ENCODE results near the gene NTNG2. TPM values are rescaled to one million over a fixed set of nuclear protein-coding genes. Genes with fewer than 3 reads are reported as not detected.

Gene NTNG2
- total RNA-seq, 8 experiments from 2014 or later: 0.59 to 5.3 (median 2.1) TPM

GRCh38 chr9:132224645-132225044, 62.8 kb downstream of the NTNG2 start:
- in situ Hi-C loops (cut with MboI; ENCODE audit: low pct_unique_long_range_greater_than_20kb in 2 of 9, low sequenced_read_pairs in 9 of 9, unreplicated experiment in 9 of 9): loop anchor here in 2 of 9 experiments (25.0 kb wide), 1 partner anchor 462 kb away; no protein-coding TSS in a partner anchor
- peaks cover 7 to 14% of the 10 kb centered on the region in 2 donors for H3K4me1 ChIP-seq (replicated peaks in 1 of 2)
- H3K27ac ChIP-seq: no peak overlapping the region
- 50 to 100% (median 80%) methylated on average over 1 to 3 of the region's 3 CpGs; no CpG with 5 or more reads in 1 of the 10 experiments for WGBS, 10 experiments
- no peak for ATAC-seq (replicated peaks in 6 of 8)
- no peak overlapping the region for H3K4me3 ChIP-seq

GRCh38 chr9:132226571-132227430, 64.9 kb downstream of the NTNG2 start:
- WGBS, 10 experiments: 60 to 100% (median 94%) methylated on average over 1 to 16 of the region's 34 CpGs; no CpG with 5 or more reads in 3 of the 10 experiments
- Histone ChIP-seq H3K27ac (no peak overlapping the region), H3K4me3 (no peak overlapping the region), H3K4me1 (replicated peaks in 1 of 2) (peaks cover 14 to 21% of the 10 kb centered on the region in 2 donors)
- in situ Hi-C loops (cut with MboI; ENCODE audit: low pct_unique_long_range_greater_than_20kb in 2 of 9, low sequenced_read_pairs in 9 of 9, unreplicated experiment in 9 of 9): loop anchor here in 2 of 9 experiments (25.0 kb wide), 1 partner anchor 464 kb away; no protein-coding TSS in a partner anchor
- ATAC-seq (replicated peaks in 6 of 8): no peak

GRCh38 chr9:132228062-132228461, 66.2 kb downstream of the NTNG2 start:
- WGBS, 10 experiments: 57 to 83% (median 67%) methylated on average over 1 to 6 of the region's 12 CpGs; no CpG with 5 or more reads in 4 of the 10 experiments
- in situ Hi-C loops (cut with MboI; ENCODE audit: low pct_unique_long_range_greater_than_20kb in 2 of 9, low sequenced_read_pairs in 9 of 9, unreplicated experiment in 9 of 9): loop anchor here in 2 of 9 experiments (25.0 kb wide), 1 partner anchor 466 kb away; no protein-coding TSS in a partner anchor
- H3K4me1 ChIP-seq (replicated peaks in 1 of 2): peaks cover 14 to 21% of the 10 kb centered on the region in 2 donors
- ATAC-seq (replicated peaks in 6 of 8): no peak
- H3K27ac ChIP-seq: no peak overlapping the region
- H3K4me3 ChIP-seq: no peak overlapping the region

GRCh38 chr9:132230605-132231004, 68.7 kb downstream of the NTNG2 start:
- H3K4me1 ChIP-seq (replicated peaks in 1 of 2): peaks cover 7% of the 10 kb centered on the region in 2 donors
- in situ Hi-C loops (cut with MboI; ENCODE audit: low pct_unique_long_range_greater_than_20kb in 2 of 9, low sequenced_read_pairs in 9 of 9, unreplicated experiment in 9 of 9): loop anchor here in 2 of 9 experiments (25.0 kb wide), 1 partner anchor 468 kb away; no protein-coding TSS in a partner anchor
- no peak overlapping the region for H3K27ac ChIP-seq
- 100% methylated on average over 1 of the region's 4 CpGs; no CpG with 5 or more reads in 9 of the 10 experiments for WGBS, 10 experiments
- no peak overlapping the region for H3K4me3 ChIP-seq
- peak in 4 of 8 experiments; percentile 20 to 56 (median 36) for ATAC-seq (replicated peaks in 6 of 8)

- H3K4me3 ChIP-seq: no peak overlapping the region
- H3K27ac ChIP-seq: no peak overlapping the region
- H3K4me1 ChIP-seq (replicated peaks in 1 of 2): peaks cover 7 to 8% of the 10 kb centered on the region in 2 donors
- ATAC-seq (replicated peaks in 6 of 8): peak in 3 of 8 experiments; percentile 14 to 28 (median 18)
- WGBS, 10 experiments: 17 to 100% (median 52%) methylated on average over 1 to 3 of the region's 20 CpGs; no CpG with 5 or more reads in 6 of the 10 experiments
- in situ Hi-C loops (cut with MboI; ENCODE audit: low pct_unique_long_range_greater_than_20kb in 2 of 9, low sequenced_read_pairs in 9 of 9, unreplicated experiment in 9 of 9): loop anchor here in 2 of 9 experiments (25.0 kb wide), 1 partner anchor 469 kb away; no protein-coding TSS in a partner anchor
Measured at GRCh38 chr9:132231019-132231701, 69.3 kb downstream of the NTNG2 start.

GRCh38 chr9:132232522-132232921, 70.7 kb downstream of the NTNG2 start:
- in situ Hi-C loops (cut with MboI; ENCODE audit: low pct_unique_long_range_greater_than_20kb in 2 of 9, low sequenced_read_pairs in 9 of 9, unreplicated experiment in 9 of 9): loop anchor here in 2 of 9 experiments (25.0 kb wide), 1 partner anchor 470 kb away; no protein-coding TSS in a partner anchor
- no peak overlapping the region for H3K27ac ChIP-seq
- peaks cover 7 to 9% of the 10 kb centered on the region in 2 donors for H3K4me1 ChIP-seq (replicated peaks in 1 of 2)
- no peak for ATAC-seq (replicated peaks in 6 of 8)
- H3K4me3 ChIP-seq: no peak overlapping the region
- WGBS, 10 experiments: 0 to 83% methylated on average over 1 of the region's 3 CpGs; no CpG with 5 or more reads in 8 of the 10 experiments

- no peak for ATAC-seq (replicated peaks in 6 of 8)
- in situ Hi-C loops (cut with MboI; ENCODE audit: low pct_unique_long_range_greater_than_20kb in 2 of 9, low sequenced_read_pairs in 9 of 9, unreplicated experiment in 9 of 9): loop anchor here in 2 of 9 experiments (25.0 kb wide), 1 partner anchor 471 kb away; no protein-coding TSS in a partner anchor
- WGBS, 10 experiments: 60 to 92% methylated on average over 1 to 2 of the region's 3 CpGs; no CpG with 5 or more reads in 8 of the 10 experiments
- Histone ChIP-seq H3K4me1 (replicated peaks in 1 of 2) (peaks cover 7 to 9% of the 10 kb centered on the region in 2 donors), H3K4me3 (no peak overlapping the region), H3K27ac (no peak overlapping the region)
Measured at GRCh38 chr9:132233138-132233537, 71.3 kb downstream of the NTNG2 start.

- peak in 1 of 8 experiments; percentile 18 for ATAC-seq (replicated peaks in 6 of 8)
- H3K4me1 ChIP-seq (replicated peaks in 1 of 2): peaks cover 7 to 11% of the 10 kb centered on the region in 2 donors
- H3K27ac ChIP-seq: no peak overlapping the region
- WGBS, 10 experiments: 0 to 100% (median 67%) methylated on average over 1 to 3 of the region's 12 CpGs; no CpG with 5 or more reads in 3 of the 10 experiments
- in situ Hi-C loops (cut with MboI; ENCODE audit: low pct_unique_long_range_greater_than_20kb in 2 of 9, low sequenced_read_pairs in 9 of 9, unreplicated experiment in 9 of 9): loop anchor here in 2 of 9 experiments (25.0 kb wide), 1 partner anchor 472 kb away; no protein-coding TSS in a partner anchor
- no peak overlapping the region for H3K4me3 ChIP-seq
Measured at GRCh38 chr9:132234535-132234934, 72.7 kb downstream of the NTNG2 start.

- H3K4me3 ChIP-seq: no peak overlapping the region
- WGBS, 10 experiments: 39 to 92% (median 83%) methylated on average over 3 to 6 of the region's 9 CpGs; no CpG with 5 or more reads in 4 of the 10 experiments
- no peak overlapping the region for H3K27ac ChIP-seq
- H3K4me1 ChIP-seq (replicated peaks in 1 of 2): peaks cover 11 to 15% of the 10 kb centered on the region in 2 donors
- in situ Hi-C loops (cut with MboI; ENCODE audit: low pct_unique_long_range_greater_than_20kb in 2 of 9, low sequenced_read_pairs in 9 of 9, unreplicated experiment in 9 of 9): loop anchor here in 2 of 9 experiments (25.0 kb wide), 1 partner anchor 473 kb away; no protein-coding TSS in a partner anchor
- no peak for ATAC-seq (replicated peaks in 6 of 8)
Measured at GRCh38 chr9:132235125-132235524, 73.3 kb downstream of the NTNG2 start.

GRCh38 chr9:132235894-132236661, 74.2 kb downstream of the NTNG2 start:
- peak in 7 of 8 experiments; percentile 9 to 33 (median 19) for ATAC-seq (replicated peaks in 6 of 8)
- Histone ChIP-seq H3K4me1 (replicated peaks in 1 of 2) (peaks cover 12 to 14% of the 10 kb centered on the region in 2 donors), H3K27ac (no peak overlapping the region), H3K4me3 (no peak overlapping the region)
- WGBS, 10 experiments: 0 to 17% (median 0%) methylated on average over 1 to 6 of the region's 19 CpGs; no CpG with 5 or more reads in 5 of the 10 experiments
- in situ Hi-C loops (cut with MboI; ENCODE audit: low pct_unique_long_range_greater_than_20kb in 2 of 9, low sequenced_read_pairs in 9 of 9, unreplicated experiment in 9 of 9): loop anchor here in 2 of 9 experiments (25.0 kb wide), 1 partner anchor 474 kb away; no protein-coding TSS in a partner anchor

- H3K4me1 ChIP-seq (replicated peaks in 1 of 2): peaks cover 11 to 14% of the 10 kb centered on the region in 2 donors
- ATAC-seq (replicated peaks in 6 of 8): no peak
- in situ Hi-C loops (cut with MboI; ENCODE audit: low pct_unique_long_range_greater_than_20kb in 2 of 9, low sequenced_read_pairs in 9 of 9, unreplicated experiment in 9 of 9): loop anchor here in 2 of 9 experiments (25.0 kb wide), 1 partner anchor 474 kb away; no protein-coding TSS in a partner anchor
- no peak overlapping the region for H3K27ac ChIP-seq
- H3K4me3 ChIP-seq: no peak overlapping the region
- WGBS, 10 experiments: 4 to 66% (median 31%) methylated on average over 4 to 8 of the region's 18 CpGs; no CpG with 5 or more reads in 5 of the 10 experiments
Measured at GRCh38 chr9:132236662-132237311, 74.9 kb downstream of the NTNG2 start.

All from motor neuron (in vitro differentiated cells).